Transverse colon (tissue), 4 donors: Measurements from ENCODE around the gene CACNA2D4.

Source experiments
- CTCF ChIP-seq, 5 experiments: fragments of 200-600 bp in 3 of 5; fragments of 450-650 bp in 2 of 5; sonication (generic) in 3 of 5; IDR thresholded peaks; 1 replicate in 2 of 5; 2 replicates in 3 of 5; pipeline ENCODE4 v1.5.1; 2016 to 2017; ENCODE audit warnings: antibody characterized with exemption in 5 of 5, inconsistent platforms in 3 of 5, mild to moderate bottlenecking in 2 of 5, moderate library complexity in 1 of 5
- EP300 ChIP-seq: sonication (generic); formaldehyde crosslinking; IDR thresholded peaks from one replicate; pipeline ENCODE4 v1.6.1; 2017; ENCODE audit warnings: antibody characterized with exemption, low read depth
- POLR2A ChIP-seq: fragments of 450-650 bp; IDR thresholded peaks from one replicate; pipeline ENCODE4 v1.6.1; 2016; ENCODE audit warnings: antibody characterized with exemption, mild to moderate bottlenecking, moderate library complexity
- POLR2AphosphoS5 ChIP-seq, 3 donors: sonication (generic); formaldehyde crosslinking; IDR thresholded peaks; one replicate each; pipeline ENCODE4 v1.6.1; 2016; ENCODE audit warnings: antibody characterized with exemption in 3 of 3

- TF ChIP-seq CTCF (IDR thresholded peaks at IDR 0.05) (no peak), POLR2AphosphoS5 (IDR thresholded peaks at IDR 0.05) (no peak), POLR2A (no peak), EP300 (no peak)
These were observed 88.0 kb downstream of the CACNA2D4 start for GRCh38 chr12:1830401-1830845.
